NCI-H2171 treated with DMSO at 0.1 percent for 48 hours (cell line): ENCODE results near the gene HTR4.
A peak's percentile ranks its signal among the peaks of the same experiment; 100 is the strongest.
"Not testable (repeated sequence)": the region's sequence is repeated elsewhere in the genome, so short reads cannot be mapped to it uniquely, and the experiment has no call there.

Experiments used
- DNase-seq: peaks from one replicate; lab custom pipeline; 2025; lab: John Stamatoyannopoulos, UW

HTR4 gene

DNA sequence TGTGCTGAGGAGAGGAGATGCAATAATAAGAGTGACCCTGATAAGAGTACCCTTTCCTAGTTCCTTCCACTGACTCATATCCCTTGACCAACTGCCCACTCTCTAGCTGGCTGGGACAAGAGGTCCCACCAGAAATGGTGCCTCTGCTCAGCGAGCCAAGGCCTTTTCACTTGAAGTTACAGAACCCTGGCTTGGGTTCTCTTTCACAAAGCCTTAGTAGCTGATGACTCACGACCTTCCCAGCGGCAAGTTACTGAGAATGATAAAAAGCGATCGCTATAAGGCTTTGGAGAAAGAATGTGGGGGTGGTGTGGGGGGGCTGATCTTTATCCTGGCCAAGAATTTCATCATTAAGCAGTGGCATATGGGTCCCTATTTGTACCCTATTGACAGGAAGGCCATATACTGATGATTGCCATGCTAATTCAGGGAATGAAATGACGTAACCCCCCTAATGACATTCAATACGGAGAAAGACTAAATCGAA, 180.3 kb downstream of the HTR4 start:
- DNase-seq, result no peak

DNA sequence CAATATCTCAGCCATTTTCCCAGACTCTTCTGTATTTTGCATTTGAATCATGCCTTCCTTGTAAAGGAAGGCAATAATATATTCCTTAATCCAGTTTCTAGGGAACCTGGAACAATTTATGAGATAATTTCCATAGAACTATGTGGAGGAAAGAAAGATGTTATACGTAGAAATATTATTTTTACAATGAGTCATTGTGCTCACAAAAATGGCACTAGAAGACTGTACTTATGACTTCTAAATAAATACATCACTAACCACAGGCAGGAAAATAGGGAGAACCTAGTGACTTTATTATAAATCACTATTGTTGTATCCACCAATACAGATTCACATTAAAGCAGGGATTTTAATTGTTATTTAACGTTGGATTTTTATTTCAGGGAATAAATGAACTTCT, 182.9 kb downstream of the HTR4 start:
- no peak for DNase-seq

DNA sequence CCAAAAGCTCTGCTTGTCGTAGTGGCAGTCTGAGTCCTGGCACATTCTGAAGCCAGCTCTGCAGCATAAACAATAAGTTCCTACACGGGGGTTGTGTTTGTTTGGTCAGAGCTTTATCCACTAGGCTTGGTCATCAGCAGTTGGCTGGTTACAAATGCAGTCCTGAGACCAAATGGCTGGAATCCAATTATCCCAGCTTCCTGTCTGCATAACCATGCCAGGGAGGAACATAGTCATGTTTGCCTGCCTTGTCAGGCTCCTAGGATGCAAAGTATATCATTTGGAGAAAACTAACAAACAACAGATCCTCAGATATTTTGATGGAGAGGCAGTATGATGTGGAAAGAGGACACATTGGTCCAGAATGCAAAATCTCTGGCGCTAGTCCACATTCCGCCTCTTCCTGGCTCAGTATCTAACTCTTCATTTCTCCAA, 184.8 kb downstream of the HTR4 start:
- no peak for DNase-seq

DNA sequence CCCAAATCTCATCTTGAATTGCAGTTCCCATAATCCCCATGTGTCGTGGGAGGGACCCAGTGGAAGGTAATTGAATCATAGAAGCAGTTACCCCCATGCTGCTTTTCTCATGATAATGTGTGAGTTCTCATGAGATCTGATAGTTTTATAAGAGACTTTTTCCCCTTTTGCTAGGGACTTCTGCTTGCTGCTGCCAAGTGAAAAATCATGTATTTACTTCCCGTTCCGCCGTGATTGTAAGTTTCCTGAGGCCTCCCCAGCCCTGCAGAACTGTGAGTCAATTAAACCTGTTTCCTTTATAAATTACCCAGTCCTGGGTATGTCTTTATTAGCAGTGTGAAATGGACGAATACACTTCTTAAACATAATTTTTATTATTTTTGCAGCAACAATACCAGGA, 185.6 kb downstream of the HTR4 start:
- DNase-seq, result not testable (repeated sequence)

DNA sequence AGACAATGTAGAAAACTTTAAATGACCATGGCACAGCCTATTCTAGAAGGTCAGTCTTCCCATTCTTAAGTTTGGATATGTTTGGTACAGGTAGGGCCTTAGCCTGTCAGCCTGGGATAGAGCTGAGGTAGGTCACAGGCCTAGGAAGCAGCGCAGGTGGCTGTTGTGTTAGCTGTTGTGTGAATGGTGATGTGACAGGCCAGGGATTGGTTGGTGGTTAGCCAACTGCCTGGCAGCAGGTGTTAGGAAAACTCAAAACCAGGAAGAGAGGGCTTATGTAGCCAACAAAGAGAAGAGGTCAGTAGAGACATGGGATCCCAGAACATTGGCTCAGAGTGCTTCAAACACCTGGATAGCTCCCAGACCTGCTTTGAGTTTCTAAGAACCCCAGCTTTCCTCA, 186.4 kb downstream of the HTR4 start:
- no peak for DNase-seq

DNA sequence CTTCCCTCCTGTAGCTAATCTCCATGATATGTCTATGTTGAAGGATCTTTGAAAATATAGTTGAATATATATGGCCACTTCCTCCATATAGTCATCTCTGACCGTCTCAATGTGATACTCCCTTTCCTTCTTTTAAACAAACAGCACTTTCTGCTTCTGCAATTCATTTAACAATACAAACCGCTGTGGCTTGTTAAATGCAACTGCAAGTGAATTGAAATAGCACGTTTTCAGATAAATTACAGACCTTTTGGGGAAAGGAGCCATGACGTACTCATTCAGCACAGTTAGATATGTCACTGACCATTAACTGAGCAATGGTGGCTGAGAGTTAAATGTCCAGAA, 188.1 kb downstream of the HTR4 start:
- no peak for DNase-seq

DNA sequence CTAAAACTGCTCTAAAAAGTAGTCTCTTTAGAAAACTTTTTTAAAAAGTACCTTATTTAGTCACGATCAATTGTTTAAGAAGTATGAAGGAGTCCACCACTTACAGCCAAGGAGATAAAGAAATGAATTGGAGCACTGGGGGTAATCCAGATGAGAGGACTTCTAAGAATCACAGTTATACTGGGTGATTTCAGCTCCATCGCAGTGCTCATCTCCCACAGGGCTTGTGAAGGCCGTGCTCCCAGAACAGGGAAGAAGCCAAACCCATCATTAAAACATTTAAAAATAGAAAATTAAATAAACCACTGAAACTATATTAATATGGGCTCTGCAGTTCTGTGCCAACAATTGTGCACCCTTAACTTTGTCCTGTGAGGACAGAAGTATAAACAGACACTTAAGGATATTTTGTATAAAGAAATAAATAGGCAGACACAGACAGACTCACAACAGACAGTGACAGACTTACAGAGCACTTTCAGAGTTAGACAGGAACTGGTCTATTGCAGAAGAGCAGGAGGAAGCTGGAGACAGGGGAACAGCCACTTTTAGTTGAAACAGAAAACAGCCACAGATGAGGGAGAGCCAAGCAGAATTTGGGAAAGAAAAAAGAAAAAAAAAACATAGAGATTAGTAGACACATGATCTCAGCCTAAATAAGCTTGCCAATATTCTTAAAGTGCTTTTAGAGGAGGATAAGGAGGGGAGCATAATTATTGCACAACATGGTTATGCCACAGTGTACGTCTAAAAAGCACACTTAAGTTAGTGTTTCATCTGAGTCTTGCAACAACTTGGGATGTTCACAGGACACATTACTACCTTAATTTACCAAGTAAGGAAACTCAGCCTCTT, 188.7 kb downstream of the HTR4 start:
- no peak for DNase-seq

DNA sequence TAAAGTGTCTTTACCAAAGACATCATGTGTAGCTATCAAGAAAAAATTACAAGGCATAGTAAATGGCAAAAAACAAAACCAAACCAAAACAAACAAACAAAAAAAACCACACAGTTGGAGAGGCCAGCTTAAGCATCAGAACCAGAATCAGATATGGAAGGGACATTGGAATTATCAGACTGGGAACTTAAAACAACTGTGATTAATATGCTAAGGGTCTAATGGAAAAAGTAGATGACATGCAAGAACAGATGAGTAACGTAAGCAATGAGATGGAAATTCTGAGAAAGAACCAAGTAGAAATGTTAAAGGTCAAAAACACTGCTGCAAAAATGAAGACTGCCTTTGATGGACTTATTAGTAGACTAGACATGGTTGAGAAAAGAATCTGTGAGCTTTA, 194.7 kb downstream of the HTR4 start:
- DNase-seq, result no peak

DNA sequence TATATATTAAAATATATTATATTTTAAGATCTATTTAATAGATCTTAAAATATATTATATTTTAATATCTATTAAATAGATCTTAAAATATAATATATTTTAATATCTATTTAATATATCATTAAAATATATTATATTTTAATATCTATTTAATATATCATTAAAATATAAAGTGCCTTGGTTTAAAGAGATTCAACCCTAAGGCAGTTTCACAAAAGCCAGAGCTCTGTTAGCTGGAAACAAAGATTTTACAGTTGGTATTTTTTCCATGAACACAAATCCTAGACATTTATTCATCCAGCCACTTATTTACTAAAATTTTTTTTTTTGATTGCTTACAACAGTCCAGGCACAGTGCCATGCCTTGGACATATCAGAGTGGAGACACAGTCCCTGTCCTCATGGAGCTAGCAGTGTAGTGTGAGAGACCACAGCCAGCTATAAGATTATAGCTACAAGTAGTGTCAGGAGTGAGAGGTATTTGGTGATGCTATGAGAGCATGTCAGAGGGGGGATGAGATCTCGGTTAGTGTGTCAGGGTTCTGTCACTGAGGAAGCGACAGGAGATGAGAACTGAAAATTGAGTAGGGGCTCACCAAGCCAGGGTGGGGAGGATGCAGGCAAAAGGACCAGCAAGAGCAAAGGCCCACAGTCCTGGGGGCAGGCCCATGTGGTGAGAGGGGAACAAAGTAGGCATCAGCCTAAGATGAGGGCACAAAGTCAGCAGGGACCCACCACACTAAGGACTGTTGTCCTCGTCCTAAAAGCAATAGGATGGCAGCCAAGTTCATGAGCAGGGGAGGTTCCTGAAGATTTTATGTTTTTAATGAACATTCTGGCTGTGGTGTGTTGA, 196.1 kb downstream of the HTR4 start:
- no peak for DNase-seq

DNA sequence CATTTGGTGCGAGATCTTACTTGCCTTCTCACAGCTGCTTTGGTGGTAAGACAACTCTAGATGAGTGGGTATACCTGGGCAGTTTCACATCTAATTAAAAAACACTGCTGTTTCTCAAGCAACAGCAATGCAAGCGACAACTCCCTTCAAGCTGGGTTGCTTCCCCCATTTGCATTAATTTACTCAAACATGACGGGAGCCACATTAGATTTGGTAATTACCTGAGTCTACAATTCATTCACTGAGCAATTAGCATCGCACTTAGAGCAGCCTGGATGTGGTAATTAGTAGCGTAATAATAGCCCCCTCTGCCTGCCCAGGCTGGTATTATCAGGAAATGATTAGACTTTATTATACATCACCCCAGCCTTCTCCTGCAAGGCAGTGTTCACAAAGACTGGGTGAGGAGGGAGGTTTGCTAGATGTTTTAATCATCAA, 197.1 kb downstream of the HTR4 start:
- peak; percentile 35 for DNase-seq

DNA sequence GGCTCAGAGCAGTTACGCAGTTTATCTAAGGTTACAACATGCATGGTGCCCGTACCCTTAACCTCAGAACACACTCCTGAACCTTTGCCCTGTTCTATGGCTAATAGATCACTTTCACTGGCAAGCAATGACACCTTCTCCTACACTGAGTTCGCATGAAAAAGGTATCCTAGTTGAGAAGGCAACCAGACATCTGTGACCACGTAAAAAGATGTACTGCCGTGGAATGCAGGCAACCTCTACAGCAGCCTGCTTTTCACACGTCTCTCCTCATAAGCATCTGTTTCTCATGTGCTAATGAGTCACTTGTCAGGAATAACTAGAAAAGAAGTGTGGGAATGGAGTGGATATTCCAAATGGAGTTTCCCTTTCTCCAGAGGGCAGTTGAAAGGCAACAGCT, 199.1 kb downstream of the HTR4 start:
- no peak for DNase-seq

DNA sequence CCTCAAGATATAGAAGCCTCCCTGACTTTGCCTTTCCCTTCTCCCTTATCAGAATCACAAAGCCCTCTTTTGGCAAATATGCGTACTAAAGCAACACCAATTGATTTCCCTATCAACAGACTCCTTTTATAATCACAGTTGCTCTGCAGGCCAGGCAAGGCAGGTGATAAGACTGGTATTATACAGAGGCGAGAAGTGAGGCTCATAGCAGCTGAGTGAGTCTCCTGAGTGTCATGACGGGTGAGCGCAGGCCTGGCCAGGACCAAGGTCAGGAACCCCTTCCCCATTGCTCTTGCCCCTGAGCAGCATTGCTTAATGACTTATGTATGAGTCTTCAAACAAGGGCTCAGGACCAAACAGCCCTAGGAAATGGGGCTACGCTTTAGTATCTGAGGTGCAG, 199.8 kb downstream of the HTR4 start:
- no peak for DNase-seq

DNA sequence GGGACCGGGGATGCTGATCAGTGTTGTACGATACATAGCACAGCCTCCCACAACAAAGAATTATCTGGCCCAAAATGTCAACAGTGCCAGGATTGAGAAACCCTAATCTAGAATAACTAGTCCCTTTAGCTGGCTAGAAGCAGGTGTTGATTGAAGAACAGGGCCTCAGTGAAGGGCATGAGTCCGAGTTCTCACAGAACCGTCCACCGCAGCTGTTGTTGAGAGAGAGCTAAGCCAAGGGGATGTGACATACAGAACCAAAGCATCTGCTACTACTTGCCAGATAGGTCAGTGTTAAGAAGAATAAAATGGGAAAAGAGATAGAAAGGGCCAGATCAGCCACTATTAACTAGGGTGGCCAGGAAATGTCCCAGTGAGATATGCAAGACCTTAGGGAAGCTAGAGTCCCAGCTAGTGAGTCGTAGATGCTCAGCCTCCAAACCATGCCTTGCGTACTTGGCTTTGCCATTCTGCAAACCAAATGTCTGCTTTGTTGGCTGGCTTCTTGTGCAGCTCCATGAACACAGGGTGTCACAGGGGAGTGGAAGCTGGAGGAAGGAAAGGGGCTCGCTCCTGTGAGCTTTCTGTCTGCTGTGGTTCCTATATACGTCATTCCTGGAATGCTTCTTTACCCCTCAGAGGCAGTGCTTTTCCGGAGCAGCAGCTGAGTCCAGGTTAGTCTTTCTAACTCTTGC, 201.7 kb downstream of the HTR4 start:
- DNase-seq, result no peak

DNA sequence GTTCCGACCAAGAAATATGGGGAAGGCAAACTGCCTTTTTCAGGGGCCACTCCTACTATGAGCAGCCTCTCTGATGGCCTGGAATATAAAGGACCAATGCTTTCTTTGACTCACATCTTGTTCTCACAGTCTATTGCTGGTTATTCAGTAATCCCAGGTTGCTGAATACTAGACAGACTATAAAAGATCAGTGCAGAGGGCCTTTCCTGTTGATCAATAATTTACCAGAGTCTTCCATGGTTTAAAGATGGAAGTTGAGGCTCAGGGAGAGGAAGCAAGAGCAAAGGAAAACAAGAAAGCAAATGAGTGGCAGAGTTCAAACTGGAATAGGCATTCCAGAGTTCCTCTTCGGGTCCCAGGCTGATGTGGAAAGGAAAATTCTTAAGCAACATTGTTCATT, 207.7 kb downstream of the HTR4 start:
- no peak for DNase-seq

DNA sequence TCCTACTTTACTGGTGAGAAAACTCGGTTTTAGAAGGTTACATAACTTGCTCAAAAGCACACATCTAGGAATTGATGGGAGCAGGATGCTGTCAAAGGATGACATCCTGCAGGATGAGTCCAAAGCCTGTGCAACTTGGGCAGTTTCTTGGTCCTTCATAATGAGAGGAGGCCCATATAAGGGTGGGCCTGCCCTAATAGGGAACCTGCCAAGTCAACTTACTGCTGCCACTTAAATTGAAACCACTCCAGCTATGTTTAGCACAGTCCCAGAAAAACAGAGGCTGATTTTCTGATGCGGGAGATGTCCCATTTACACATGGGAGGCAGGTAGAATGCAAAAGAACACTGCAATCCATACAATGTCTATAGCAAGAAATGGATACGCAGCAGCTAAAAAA, 208.7 kb downstream of the HTR4 start:
- DNase-seq, result no peak

DNA sequence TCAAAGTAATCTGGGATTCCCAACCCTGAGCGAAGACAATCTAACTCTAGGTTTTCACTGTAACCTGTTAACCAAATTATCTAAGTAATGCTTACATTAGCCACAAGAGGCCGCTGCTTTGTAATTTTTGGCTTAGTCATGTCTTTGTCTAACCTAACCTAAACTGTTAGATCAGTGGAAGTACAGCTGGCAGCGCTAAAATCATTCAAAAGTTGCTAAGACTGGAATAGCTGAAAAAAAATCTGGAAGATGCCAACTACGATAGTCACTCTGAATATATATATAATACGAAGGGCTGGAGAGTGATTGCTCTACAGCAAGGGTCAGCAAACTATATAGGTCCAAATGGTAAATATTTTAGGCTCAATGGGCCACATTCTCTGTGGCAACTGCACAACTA, 210.3 kb downstream of the HTR4 start:
- DNase-seq, result peak; percentile 32

DNA sequence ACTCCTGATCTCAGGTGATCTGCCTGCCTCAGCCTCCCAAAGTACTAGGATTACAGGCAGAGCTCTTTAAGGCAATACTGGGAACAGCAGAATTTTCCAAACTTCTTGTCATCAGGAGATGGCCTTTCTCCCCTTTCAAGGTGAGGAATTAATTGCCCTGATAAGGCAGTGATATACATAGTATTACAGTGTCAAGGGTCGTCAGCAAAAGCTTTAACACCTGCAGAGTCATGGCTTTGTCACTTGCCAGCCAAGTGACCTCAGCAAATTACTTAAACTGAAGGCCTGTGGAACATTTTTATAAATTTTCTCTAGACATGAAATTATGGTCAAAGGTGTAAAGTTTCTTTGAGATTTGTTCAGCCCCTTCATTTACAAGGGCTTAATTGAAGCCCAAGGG, 211.1 kb downstream of the HTR4 start:
- DNase-seq, result no peak

DNA sequence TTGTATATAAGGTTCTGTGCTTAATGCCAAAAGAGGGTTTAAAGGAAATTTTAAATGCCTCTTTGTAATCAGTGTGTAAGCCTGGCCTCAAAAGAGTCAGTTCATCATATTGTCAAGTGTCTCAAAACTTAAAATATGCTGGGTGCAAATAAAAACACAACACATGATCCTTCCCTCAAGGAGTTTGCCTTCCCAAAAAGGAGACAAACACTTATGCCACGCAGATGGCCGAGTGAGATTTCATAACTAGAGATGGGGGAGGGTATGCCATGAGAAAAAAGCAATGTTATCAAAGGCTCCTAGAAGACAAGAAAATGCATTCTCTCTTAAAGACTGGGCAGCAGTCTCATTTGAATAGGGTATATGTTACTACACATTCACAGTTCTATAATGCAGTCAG, 215.4 kb downstream of the HTR4 start:
- no peak for DNase-seq

DNA sequence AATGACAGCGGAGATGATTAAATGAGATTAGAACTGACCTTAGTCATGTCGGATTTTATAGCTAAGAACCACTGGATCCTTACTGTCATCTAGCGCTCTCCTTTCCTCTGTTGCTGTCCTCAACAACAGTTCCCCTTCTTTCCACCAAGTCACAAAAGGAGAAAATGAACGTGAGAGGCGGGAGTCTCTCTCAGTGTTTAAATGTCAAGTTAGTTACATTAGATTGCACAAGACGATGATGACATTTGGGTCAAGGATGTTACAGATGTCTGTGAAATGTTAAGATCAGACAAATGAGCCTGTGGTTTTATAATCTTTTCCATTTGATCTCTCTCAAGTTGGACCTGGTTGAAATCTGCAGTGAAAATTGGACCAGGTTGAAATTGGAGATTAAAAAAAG, 217.1 kb downstream of the HTR4 start:
- DNase-seq, result no peak

DNA sequence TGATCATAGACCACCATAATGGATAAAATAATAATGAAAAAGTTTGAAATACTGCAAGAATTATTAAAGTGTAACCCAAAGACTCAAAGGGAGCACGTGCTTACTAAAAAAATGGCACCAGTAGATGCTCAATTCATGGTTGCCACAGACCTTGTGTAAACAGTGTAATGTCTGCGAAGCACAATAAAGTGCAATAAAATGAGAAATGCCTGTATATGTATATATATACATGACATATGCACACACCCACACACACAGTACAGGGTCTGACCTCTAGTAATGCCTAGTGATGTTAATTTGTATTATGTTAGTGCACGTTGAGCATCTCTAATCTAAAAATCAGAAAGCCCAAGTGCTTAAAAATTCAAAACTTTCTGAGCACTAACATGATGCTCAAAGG, 218.3 kb downstream of the HTR4 start:
- DNase-seq, result no peak

DNA sequence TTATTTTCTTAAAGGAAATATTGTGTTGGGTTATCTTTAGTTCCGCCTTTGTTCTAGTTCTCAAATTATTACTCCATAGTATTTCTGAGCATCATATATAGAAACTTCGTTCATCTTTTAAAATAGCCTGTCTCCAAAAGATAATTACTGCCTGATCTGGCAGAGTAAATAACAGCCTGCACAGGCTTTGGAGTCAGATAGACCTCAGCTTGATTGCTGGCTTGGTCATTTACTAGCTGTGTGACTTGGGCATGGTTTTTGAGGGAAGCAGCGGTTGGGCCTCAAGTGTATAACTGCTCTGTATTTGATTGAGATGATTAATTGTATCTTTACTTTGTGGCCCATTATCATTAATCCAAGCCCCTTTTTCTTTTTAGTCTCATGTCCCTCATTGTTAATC, 220.5 kb downstream of the HTR4 start:
- DNase-seq, result no peak
